Effector memory CD4-positive, alpha-beta T cell (primary cell): ENCODE measurements around the gene HCRTR2.
"Not testable (repeated sequence)": the region's sequence is repeated elsewhere in the genome, so short reads cannot be mapped to it uniquely, and the experiment has no call there.

Experiments used
- DNase-seq, 3 donors: peaks; one replicate each; pipeline ENCODE4 v3.0.0-alpha.2; 2020
- H3K27ac ChIP-seq: 2 replicates; pipeline ENCODE4 v1.7.0; 2013; ENCODE audit warnings: mild to moderate bottlenecking, low read length, moderate library complexity; ENCODE audit not compliant: insufficient read depth, poor library complexity, severe bottlenecking
- H3K27me3 ChIP-seq: replicated peaks from 2 replicates; pipeline ENCODE4 v1.7.0; 2013; ENCODE audit warnings: mild to moderate bottlenecking, low read length; ENCODE audit not compliant: insufficient read depth, control insufficient read depth, poor library complexity, severe bottlenecking
- H3K36me3 ChIP-seq: 2 replicates; pipeline ENCODE4 v1.7.0; 2013; ENCODE audit warnings: mild to moderate bottlenecking, low read length, moderate library complexity; ENCODE audit not compliant: control insufficient read depth, insufficient read depth
- H3K4me1 ChIP-seq: 2 replicates; pipeline ENCODE4 v1.7.0; 2013; ENCODE audit warnings: low read length, mild to moderate bottlenecking; ENCODE audit not compliant: control insufficient read depth, insufficient read depth, poor library complexity, severe bottlenecking
- H3K4me3 ChIP-seq: 2 replicates; pipeline ENCODE4 v1.7.0; 2013; ENCODE audit warnings: low read length, low read depth, mild to moderate bottlenecking; ENCODE audit not compliant: insufficient read depth, poor library complexity, severe bottlenecking
- H3K9me3 ChIP-seq: 2 replicates; pipeline ENCODE4 v1.7.0; 2013; ENCODE audit warnings: mild to moderate bottlenecking, low read length, moderate library complexity; ENCODE audit not compliant: control insufficient read depth

Gene HCRTR2

GRCh38 chr6:55212156-55212555, 37.8 kb downstream of the HCRTR2 start:
- H3K4me1 ChIP-seq, result no peaks in the 10 kb centered on the region
- no peaks in the 10 kb centered on the region for H3K27me3 ChIP-seq
- no peaks in the 10 kb centered on the region for H3K9me3 ChIP-seq
- no peak overlapping the region for H3K4me3 ChIP-seq
- H3K27ac ChIP-seq, result no peak overlapping the region
- no peak for DNase-seq
- H3K36me3 ChIP-seq, result no peaks in the 10 kb centered on the region

GRCh38 chr6:55220961-55221360, 46.6 kb downstream of the HCRTR2 start:
- Histone ChIP-seq H3K4me3 (no peak overlapping the region), H3K27me3 (no peaks in the 10 kb centered on the region), H3K9me3 (no peaks in the 10 kb centered on the region), H3K4me1 (no peaks in the 10 kb centered on the region), H3K27ac (no peak overlapping the region), H3K36me3 (no peaks in the 10 kb centered on the region)
- DNase-seq, result no peak

GRCh38 chr6:55227862-55228261, 53.5 kb downstream of the HCRTR2 start:
- Histone ChIP-seq H3K27ac (no peak overlapping the region), H3K36me3 (no peaks in the 10 kb centered on the region), H3K4me3 (no peak overlapping the region), H3K4me1 (no peaks in the 10 kb centered on the region), H3K9me3 (no peaks in the 10 kb centered on the region), H3K27me3 (no peaks in the 10 kb centered on the region)
- DNase-seq, result no peak

- DNase-seq, result no peak
- Histone ChIP-seq H3K27ac (no peak overlapping the region), H3K4me1 (no peaks in the 10 kb centered on the region), H3K36me3 (no peaks in the 10 kb centered on the region), H3K9me3 (no peaks in the 10 kb centered on the region), H3K27me3 (no peaks in the 10 kb centered on the region), H3K4me3 (no peak overlapping the region)
Observed at GRCh38 chr6:55239099-55239498, 64.8 kb downstream of the HCRTR2 start.

- not testable (repeated sequence) for DNase-seq, H3K27ac ChIP-seq, H3K27me3 ChIP-seq, H3K36me3 ChIP-seq, H3K4me1 ChIP-seq, H3K4me3 ChIP-seq, H3K9me3 ChIP-seq
Observed at GRCh38 chr6:55240975-55241605, 66.8 kb downstream of the HCRTR2 start.

- H3K27me3 ChIP-seq, result no peaks in the 10 kb centered on the region
- H3K27ac ChIP-seq, result no peak overlapping the region
- no peak overlapping the region for H3K4me3 ChIP-seq
- H3K4me1 ChIP-seq, result no peaks in the 10 kb centered on the region
- DNase-seq, result no peak
- H3K9me3 ChIP-seq, result no peaks in the 10 kb centered on the region
- no peaks in the 10 kb centered on the region for H3K36me3 ChIP-seq
Observed at GRCh38 chr6:55250400-55250799, 76.1 kb downstream of the HCRTR2 start.

- Histone ChIP-seq H3K27me3 (no peaks in the 10 kb centered on the region), H3K4me3 (no peak overlapping the region), H3K36me3 (no peaks in the 10 kb centered on the region), H3K27ac (no peak overlapping the region), H3K4me1 (no peaks in the 10 kb centered on the region), H3K9me3 (no peaks in the 10 kb centered on the region)
- no peak for DNase-seq
Observed at GRCh38 chr6:55255113-55255512, 80.8 kb downstream of the HCRTR2 start.

GRCh38 chr6:55260181-55260580, 85.9 kb downstream of the HCRTR2 start:
- no peak for DNase-seq
- H3K4me1 ChIP-seq, result no peaks in the 10 kb centered on the region
- no peaks in the 10 kb centered on the region for H3K36me3 ChIP-seq

GRCh38 chr6:55265409-55266114, 91.2 kb downstream of the HCRTR2 start:
- Histone ChIP-seq H3K27ac (no peak overlapping the region), H3K9me3 (no peaks in the 10 kb centered on the region), H3K27me3 (no peaks in the 10 kb centered on the region), H3K36me3 (no peaks in the 10 kb centered on the region), H3K4me1 (no peaks in the 10 kb centered on the region), H3K4me3 (no peak overlapping the region)
- no peak for DNase-seq

More at GRCh38 chr6:55260181-55260580, 85.9 kb downstream of the HCRTR2 start:
- Histone ChIP-seq H3K4me3 (no peak overlapping the region), H3K27ac (no peak overlapping the region), H3K9me3 (no peaks in the 10 kb centered on the region), H3K27me3 (no peaks in the 10 kb centered on the region)

- no peaks in the 10 kb centered on the region for H3K4me1 ChIP-seq
- no peaks in the 10 kb centered on the region for H3K36me3 ChIP-seq
- H3K27me3 ChIP-seq, result no peaks in the 10 kb centered on the region
- H3K27ac ChIP-seq, result no peak overlapping the region
- no peak overlapping the region for H3K4me3 ChIP-seq
- no peaks in the 10 kb centered on the region for H3K9me3 ChIP-seq
- DNase-seq, result no peak
Observed at GRCh38 chr6:55266896-55267295, 92.6 kb downstream of the HCRTR2 start.
